GM19397 (cell line): Measurements from ENCODE around the gene YES1.
A peak's percentile ranks its signal among the peaks of the same experiment; 100 is the strongest.
"Not testable (repeated sequence)": the region's sequence is repeated elsewhere in the genome, so short reads cannot be mapped to it uniquely, and the experiment has no call there.

ENCODE experiments used
- ATAC-seq: cut with Tn5 transposase; IDR thresholded peaks from one replicate; pipeline ENCODE4 v1.9.1; 2021; ENCODE audit warnings: mild to moderate bottlenecking, moderate library complexity; ENCODE audit not compliant: unreplicated experiment

Gene YES1

GRCh38 chr18:824179-824578 is 12.1 kb upstream of the YES1 start:
- no peak for ATAC-seq

GRCh38 chr18:820591-821165 is 8.6 kb upstream of the YES1 start:
- no peak for ATAC-seq

DNA sequence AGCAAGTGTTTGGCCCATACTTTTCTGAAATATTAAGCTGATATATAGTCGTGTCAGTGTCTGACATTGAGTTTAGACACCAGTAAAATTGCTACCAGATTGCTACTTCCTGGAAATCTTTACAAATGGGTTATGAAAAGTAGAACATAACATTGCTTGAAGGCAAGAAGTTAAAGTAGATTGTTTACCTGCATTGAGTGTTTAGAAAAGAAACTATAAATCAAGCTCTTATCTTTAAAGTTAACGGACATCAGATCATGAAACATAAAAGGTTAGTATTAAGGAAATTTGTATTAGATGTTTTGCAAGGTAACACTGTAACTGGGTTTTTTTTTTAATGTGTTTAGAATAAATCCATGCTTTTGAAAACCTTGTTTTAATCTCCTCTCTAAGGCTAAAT is 4.8 kb upstream of the YES1 start:
- no peak for ATAC-seq

- ATAC-seq, result no peak
These were observed 4.1 kb upstream of the YES1 start for GRCh38 chr18:816088-816653.

DNA sequence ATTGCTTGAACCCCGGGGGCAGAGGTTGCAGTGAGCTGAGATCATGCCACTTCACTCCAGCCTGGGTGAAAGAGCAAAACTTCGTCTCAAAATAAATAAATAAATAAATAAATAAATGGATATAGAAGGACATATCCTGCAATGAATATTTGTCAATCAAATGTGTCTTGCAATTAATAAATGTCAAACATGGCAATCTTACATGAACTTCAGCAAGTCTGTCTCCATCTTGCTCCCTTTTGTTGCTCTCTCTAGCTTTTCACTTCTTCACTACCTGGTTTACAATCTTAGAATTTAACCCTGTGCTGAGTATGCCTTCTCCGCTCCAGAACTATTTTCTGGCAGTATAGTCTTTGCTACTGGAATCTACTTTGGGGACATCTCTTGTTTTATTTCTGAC is 3.3 kb upstream of the YES1 start:
- no peak for ATAC-seq

DNA sequence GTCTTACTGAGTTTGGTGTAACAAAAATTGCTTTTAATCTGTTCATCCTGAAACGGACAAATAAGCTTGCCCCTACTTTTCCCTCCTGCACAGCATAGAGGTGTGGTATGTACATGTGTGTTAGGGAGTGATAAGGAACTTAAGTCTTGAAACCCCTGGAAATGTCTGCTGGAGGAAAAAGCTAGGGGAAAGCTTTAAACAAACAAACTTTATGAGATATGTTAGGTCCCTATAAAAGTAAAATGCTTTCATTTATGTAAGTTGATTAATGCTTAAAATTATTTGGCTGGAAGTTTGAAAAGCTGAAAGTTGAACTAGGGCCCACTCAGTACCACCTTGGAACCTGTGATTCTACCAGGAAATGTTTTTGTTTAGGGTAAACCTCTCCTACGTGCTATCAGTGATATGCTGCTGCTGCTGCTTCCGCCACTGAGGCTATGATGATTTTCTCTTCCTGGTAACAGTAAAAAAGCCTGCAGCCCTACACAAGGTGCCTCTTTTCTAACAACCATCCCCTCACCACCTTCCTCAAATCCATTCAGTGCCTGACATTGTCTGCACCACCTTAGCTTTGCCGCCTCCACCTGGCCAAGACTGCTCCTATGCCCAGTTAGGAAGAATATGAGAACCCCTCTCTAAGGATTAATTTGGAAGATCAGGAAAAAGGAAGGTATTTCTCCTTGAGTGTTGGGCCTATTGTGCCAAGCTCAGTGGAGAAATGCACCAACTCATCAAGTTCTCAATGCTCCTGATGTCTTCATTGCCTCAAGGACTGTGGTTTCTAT is 2.5 kb upstream of the YES1 start:
- no peak for ATAC-seq

GRCh38 chr18:813172-814071 is 1.4 kb upstream of the YES1 start:
- ATAC-seq, result no peak

DNA sequence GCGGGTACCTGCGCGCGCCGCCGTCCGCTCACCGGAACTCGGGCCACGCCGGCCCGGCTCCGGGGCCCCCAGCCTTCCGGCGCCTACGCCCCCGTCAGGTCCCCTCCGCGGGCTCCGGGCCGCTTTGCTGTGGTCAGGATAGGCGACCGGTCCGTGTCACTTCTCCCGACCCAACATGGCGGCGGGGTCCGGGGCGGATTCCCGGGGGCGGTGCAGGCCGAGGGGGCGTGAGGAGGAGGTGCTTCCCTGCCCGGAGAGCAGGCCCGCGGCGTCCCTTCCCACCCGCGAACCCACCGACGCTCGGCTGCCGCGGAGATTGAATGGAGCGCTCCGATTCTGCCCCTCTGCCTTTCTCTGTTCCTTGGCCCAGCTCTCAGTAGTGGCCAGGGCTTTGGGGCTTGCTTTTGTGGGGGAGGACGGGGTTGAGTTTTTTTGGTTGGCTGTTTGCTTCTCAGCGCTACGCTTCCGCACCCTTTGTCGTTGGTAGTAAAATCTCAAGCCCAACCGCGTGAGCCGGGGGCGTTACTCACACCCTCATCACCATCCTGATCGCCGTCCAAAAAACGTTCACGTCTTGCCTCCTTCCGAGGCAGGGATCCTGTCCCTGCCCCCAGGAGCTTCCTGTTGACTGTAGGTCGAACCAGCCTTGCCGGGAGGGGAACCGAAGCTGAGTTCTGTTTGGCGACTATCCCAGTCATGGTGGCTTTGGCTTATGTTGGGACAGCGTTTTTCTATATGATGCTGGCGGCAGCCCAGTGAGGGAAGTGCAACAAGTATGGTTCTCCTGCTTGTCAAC is 532 bp upstream of the YES1 start:
- ATAC-seq, result peak; percentile 22

DNA sequence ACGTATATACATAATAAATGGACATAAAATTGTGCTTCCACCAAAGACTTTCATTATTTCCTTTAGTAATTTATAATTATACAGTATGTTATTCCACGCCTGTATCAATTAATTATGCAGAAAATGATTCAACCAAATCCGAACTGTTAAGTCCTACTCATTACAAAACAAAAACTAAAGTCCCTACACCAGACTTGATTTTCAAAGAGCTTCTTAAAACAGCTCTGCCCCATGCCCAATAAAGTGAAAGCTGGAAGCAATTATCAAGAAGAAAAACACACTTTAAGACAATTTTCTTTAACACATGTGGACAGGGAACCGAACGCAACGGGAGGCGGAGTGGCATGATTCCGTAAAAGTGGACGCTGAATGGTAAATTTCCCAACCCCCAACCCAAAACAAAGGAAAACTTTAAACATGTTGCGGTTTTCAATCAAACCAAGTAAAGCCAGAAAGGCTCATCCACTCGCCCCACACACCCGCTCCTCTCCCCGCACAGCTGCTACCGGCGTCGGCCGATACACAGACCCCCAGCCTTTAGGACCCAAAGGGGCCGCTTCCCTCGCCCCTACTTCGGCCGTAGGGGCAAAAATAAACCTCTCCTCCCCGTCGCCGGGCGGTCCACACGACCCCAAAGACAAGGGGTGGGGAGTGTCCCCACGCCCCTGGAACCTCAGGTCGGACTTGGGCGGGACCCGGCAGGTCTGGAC is 705 bp downstream of the YES1 start:
- peak; percentile 9 for ATAC-seq

- peak; percentile 20 for ATAC-seq
These were observed 1.9 kb downstream of the YES1 start for GRCh38 chr18:809985-810642.

- not testable (repeated sequence) for ATAC-seq
These were observed 2.8 kb downstream of the YES1 start for GRCh38 chr18:809228-809627.

DNA sequence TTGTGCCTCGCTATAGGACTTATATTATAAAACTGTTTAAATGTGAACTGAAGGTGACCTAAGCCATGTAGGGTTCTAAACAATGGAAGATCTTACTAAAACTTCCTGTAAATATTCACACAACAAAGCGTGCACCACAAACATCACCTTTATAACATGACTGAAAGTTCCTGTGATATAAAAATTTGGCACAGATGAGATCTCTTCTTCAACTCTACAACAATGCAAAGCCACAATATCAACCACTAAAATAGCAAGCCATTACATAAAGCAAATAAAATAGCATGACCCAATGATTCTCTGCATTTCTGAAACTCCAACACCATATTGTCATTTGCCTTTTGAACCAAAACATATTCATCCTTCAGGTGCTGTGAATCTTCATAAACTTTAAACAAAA is 3.5 kb downstream of the YES1 start:
- no peak for ATAC-seq

- ATAC-seq, result no peak
These were observed 4.0 kb downstream of the YES1 start for GRCh38 chr18:808086-808485.

DNA sequence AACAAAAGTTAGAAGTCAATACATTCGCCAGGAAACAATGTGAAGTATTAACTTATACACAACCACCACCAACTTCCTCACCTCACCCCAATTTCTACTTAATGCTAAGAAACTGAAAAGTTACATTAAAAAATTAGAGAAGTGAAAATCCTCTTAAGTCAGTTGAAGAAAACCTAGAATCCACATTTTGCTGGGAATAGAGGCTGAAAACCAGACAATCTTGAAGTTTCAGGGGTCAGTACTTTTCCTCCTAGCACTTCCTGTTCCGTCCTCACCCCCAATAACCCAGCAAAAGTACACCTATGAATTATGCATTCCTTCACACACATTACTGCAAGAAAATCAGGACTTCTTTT is 6.3 kb downstream of the YES1 start:
- ATAC-seq, result no peak

GRCh38 chr18:805008-805754 is 6.9 kb downstream of the YES1 start:
- no peak for ATAC-seq

GRCh38 chr18:801137-801536 is 10.9 kb downstream of the YES1 start:
- no peak for ATAC-seq

DNA sequence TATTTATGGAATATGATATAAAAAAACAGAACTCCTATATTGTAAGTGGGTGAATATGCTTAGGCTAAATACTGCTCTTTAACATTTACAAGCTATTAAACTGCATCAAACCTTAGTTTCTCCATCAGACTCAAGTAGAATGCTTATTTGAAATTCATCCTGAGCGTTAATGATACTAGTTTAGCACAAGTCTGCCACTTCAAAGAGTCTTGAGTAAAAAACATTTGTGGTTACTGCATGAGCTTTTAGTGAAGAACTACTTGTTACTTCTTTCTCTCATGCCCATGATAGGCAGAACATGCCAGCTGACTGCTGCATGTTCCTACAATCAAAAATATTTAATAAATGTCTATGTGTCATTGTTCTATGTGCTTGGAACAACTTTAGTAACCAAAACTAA is 12.1 kb downstream of the YES1 start:
- no peak for ATAC-seq

DNA sequence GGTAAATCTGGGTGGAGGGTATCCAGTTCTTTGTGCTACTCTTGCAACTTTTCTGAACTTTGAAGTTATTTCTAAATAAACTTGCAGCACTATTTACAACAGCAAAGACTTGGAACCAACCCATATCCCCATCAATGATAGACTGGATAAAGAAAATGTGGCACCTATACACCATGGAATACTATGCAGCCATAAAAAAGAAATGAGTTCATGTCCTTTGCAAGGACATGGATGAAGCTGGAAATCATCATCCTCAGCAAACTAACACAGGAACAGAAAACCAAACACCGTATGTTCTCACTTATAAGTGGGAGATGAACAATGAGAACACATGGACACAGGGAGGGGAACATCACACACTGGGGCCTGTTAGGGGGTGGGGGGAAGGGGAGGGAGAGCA is 16.7 kb downstream of the YES1 start:
- not testable (repeated sequence) for ATAC-seq

DNA sequence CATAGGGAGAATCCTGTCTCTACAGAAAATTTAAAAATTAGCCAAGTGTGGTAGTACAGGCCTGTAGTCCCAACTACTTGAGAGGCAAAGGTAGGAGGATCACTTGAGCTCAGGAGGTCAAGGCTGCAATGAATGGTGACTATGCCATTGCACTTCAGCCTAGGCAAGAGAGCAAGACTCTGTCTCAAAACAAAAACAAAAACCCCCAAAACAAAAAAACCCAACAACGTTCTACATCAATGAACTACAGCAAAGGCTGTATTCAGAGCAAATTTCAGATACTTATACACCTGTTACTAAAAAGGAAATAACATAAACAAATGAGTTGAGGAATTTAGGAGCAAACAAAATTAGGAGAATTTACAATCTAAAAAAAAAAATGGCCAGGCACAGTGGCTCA is 22.6 kb downstream of the YES1 start:
- no peak for ATAC-seq
